Ishikawa (cell line): ENCODE results near the gene GZMM.

Experiments
- CEBPB ChIP-seq: IDR thresholded peaks from 2 replicates; pipeline ENCODE4 v1.6.1; 2012
- EP300 ChIP-seq: IDR thresholded peaks from 2 replicates; pipeline ENCODE4 v1.6.1; 2012; ENCODE audit warnings: borderline replicate concordance
- MAX ChIP-seq: IDR thresholded peaks from 2 replicates; pipeline ENCODE4 v1.6.1; 2012
- REST ChIP-seq: IDR thresholded peaks from 2 replicates; pipeline ENCODE4 v1.6.1; 2012; ENCODE audit warnings: low read depth, mild to moderate bottlenecking
- TCF12 ChIP-seq: IDR thresholded peaks from 2 replicates; pipeline ENCODE4 v1.6.1; 2012; ENCODE audit warnings: low read depth
- USF1 ChIP-seq: IDR thresholded peaks from 2 replicates; pipeline ENCODE4 v1.6.1; 2012

- TF ChIP-seq EP300 (no peak), MAX (no peak), REST (no peak), TCF12 (no peak), USF1 (no peak), CEBPB (no peak)
Measured at GRCh38 chr19:539429-540030, 4.3 kb upstream of the GZMM start.
